NCI-H1417 (cell line): ENCODE results near the gene CTNNBIP1.

ENCODE experiments used
- DNase-seq, 3 experiments: peaks; one replicate each; lab custom pipeline; 2025; lab: John Stamatoyannopoulos, UW

Gene CTNNBIP1

DNA sequence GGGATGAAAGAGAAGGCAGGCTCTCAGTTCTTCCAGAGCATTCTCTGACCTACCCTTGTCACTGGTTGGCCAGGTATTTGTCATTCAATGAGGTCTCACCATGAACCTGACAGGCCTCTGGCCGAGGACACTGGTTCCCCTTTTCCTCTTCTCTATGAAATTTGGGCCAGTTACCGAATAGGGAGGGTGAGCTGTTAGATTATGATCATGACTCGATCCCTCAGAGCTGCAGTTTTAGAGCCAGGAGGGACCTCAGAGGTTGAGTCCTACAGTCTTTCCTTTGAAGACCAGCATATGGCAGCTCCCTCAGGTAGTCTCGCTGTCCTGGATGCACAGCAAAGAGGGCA lies 56.8 kb downstream of the CTNNBIP1 start:
- no peak for DNase-seq

DNA sequence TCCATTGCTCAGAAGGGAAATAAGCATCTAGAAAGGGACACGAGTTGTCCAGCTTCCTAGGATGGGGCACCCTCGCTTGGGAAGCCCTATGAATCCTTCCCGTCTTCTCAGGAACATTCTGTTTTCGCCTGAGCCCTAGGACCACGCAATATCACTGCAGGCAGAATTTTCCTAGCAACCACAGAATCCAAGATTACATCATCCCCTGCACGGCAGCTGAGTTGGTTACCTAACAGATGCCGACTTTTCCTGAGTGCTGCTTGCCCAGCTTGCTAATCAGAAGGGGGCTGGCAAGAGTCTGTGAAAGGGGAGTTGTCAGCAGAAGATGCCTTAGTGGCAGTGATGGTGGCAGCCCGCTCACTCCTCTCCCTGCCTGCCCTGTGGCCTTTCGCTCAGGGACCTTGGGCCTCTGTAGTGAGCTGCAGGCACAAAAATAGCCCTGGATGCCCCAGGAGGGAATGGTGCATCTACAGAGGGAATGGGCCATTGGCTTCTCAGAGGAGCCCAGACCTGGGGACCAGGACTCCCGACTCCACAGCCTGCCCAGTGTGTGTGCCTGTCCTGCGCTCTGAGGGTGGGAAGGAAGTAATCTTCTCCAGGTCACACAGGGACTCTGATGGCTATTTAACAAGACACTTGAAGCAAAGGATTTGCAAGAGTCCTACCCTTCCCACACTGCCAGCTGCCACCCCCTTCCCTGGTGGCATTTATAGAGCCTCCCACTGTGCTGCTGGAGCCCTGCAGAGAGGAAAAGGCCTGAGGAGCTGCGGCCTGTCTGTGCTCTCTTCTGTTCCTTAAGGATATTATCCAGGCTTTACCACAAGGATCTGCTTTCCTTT lies 57.4 kb downstream of the CTNNBIP1 start:
- peak in 2 of 3 experiments; percentile 35 to 61 for DNase-seq

DNA sequence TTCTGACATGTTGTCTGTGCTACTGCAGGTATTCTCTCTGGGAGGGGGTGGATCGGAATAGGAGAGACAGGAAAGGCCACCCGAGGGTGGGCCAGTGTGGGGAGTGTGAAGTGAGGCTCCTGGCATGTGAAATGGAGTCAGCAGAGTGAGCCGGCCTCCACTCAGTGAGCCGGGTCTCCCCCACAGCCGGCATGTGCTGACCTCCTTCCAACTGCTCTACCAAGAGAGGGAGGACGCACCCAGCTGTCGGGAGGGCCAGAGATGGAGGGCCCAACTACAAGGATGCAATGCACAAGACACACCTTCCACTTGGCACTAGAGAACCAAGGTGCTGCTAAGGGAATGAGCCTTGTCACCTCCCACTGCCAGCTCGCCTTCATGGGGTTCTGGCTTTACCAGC lies 58.1 kb downstream of the CTNNBIP1 start:
- no peak for DNase-seq

DNA sequence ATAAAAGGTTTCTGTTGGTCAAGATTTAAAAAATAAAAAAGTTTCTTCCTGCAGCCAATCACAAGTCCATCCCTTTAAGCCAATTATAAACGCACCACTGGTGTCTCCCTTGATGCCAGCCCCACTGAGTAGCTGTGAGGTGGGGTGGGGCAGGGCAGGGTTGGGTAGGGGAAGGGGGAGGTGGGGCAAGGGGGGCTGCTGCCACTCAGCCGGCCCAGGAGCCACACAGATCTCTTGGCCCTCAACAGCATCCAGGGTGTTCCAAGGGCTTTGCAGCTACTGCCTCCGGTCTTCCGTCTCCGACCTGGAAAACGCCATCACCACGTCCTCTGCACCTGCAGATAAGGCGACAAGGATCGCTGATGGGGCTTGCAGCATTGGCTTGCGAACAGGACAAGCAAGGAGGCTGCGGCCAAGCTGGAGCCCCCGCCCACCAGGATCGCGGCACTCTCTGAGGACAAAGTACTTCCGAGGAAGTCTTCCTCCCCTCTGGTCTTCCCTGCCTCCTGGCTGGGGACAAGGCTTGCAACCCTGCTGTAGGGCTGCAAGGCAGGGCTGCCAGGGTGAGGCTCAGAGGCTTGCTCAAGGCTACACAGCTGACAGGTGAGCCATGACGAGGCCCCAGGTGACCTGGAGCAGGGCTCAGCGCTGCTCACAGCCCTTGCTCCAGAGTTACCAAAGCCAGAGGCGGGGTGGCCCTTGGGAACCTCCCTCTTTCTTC lies 59.5 kb downstream of the CTNNBIP1 start:
- no peak for DNase-seq

DNA sequence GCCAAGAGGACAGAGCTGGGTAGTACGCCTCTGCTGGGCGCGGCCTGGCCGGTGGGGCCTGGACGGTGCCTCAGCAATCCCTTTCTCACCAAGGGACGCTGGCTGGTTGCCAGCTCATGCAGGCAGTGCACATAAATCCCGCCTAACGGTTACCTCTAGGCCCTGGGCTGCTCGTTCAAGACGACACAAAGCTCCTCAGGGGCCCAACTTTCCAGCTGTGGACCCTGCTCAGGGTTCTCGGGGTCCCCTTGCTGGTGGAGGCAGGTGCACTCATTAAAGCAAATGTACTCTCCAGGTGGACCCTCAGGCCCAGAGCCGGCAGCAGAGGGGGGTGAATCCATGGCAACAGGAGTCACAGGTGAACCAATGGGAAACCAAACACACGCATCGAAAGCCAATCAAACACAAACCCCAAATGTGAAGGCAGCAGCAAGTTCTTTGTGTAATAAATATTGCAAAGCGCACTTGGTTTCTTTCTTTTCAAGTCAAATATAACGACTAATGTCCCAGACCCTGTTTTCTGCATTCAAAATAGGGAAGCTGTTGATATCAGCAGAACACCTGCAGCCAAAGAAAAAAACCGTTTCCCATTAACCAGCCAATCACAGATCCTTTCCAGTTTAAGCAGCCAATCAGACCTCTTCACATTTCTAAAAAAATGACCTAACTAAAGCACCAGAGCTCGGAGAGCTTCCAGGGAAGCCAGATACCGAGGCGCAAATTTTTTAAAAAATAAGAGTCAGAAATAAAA lies 60.2 kb downstream of the CTNNBIP1 start:
- DNase-seq = peak in 1 of 3 experiments; percentile 45

DNA sequence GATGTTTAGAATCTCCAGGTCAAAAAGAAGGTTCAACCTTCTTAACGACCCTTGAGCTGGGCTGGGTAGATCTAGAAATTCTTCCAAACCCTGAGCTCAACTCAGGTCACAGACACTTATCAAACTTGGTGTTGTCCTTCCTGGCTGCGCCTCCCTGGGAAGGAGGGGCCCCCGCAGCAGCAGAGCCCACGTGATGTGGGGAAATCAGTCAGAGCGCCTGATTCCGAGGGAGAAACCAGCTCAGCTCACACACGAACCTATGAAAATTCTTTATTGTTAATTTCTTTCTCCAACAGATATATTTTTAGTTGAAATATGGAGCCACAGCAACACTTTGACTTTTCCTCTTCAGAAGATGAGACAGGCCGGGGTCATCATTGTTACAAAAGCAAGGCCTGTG lies 62.0 kb downstream of the CTNNBIP1 start:
- no peak for DNase-seq

DNA sequence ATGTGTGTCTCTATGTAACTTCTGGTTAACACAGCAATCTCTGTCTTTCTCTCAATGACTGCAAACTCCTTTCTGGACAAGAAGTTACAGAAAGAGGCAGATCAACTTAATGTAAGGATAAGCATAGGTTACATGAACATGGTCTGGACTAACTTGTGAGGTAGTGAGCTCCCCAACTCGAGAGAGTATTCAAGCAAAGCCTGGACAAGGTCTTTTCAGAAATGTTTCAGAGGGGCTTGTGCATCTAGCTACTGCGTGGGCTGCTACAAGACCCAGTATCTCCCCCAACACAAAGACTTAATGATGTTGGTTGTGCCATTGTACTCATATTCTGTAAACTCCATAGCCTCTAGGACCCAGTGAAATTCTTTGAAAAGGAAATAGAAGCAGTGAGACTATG lies 62.8 kb downstream of the CTNNBIP1 start:
- DNase-seq = no peak

DNA sequence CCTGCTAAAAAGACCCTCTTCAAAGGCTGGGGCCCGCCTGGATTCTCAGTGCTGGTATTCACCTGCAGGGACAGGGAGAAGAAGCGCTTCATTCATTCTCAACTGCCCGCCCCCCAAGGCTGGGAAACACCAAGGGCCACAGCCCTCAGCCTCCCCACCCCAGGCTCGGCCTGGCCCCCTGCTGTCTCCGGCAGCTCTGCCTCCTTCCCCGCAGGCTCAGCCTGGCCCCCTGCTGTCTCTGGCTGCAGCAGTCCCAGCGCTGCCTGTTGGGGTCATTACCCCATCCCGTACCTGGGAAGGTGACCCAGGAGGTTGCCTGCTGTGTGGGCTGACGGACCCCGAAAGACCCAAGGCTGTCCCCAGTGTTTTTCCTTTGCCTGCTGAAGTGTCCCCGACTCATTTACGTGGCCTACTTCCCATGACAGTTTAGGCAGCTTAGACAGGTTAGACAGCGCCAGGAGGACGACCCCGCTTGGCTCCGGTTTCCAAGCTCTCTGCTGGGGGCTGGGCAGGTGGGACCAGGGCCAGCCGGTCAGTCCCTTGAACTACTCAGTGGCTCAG lies 63.4 kb downstream of the CTNNBIP1 start:
- DNase-seq = peak in 1 of 3 experiments; percentile 30

DNA sequence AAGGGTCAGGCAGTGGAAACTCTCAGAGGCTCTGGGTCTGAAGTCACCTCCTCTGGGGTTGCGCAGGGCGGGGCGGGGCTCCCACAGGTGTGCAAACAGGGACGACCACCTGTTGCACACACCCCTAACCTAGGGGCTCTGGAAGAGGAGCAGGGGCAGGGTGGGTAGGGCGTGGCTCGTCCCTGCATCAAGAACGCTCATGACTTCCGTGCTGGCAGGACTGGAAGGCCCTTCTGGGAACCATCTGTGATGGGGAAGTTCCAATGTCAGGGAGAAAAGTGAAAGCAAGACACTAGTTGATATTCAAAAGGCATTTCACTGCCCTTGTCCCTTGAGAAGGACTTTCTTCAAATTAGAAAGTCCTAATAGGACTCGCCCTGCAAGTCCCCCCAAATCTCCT lies 64.2 kb downstream of the CTNNBIP1 start:
- no peak for DNase-seq

DNA sequence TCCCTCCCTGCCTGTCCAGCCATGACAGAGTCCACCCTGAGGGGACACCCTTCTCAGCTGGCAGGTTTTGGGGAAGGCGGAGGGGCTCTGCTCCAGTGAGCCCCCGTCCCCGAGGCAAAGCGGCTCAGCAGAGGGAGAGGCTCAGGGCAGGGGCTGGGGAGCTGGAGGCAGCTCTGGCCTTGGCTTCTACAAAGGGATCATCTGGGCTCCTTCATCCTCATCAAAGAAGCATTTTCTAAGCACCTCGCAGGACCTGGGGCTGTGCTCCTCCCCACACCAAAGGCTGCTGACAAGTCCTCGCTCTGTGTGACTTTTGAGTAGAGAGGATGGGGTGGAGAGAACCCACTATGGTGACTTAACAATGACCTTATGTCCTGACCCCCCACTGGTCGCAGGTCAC lies 65.3 kb downstream of the CTNNBIP1 start:
- DNase-seq = no peak

DNA sequence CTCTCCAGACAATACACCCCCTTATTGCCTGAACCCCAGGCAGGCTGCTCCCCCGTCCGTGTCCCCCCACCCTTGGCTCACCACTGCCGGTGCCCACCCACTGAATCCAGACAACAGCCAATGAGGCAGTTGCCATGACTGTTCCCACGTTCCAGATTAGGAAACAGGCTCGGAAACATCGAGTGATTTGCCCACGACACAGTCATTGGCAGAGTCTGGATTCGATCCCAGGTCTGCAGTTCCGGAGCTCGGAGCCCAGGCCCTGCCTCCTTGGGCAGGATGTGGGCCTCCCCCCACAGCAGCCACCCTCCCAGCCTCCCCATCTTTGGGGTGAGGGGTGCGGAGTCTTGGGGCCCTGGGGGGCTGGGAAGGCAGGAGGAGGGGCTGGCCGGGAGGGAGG lies 66.0 kb downstream of the CTNNBIP1 start:
- DNase-seq = no peak

DNA sequence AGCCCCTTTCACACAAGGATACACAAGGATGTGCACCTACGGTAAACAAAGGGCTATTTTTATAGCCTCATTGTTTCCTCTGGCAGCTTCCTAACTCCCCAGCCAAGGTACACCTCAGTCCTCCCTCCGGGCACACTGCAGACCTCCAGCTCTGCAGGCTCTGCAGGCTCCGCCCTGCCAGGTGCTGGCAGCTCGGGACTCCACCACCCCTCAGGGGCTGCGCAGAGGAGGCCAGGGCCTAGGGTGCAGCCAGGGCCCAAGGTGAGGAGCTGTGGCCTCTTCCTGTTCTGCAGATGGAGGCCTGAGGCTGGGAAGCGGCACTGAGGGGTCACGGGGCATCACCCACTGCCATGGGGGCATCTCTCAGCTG lies 66.5 kb downstream of the CTNNBIP1 start:
- peak; percentile 35 to 91 (median 82) for DNase-seq

DNA sequence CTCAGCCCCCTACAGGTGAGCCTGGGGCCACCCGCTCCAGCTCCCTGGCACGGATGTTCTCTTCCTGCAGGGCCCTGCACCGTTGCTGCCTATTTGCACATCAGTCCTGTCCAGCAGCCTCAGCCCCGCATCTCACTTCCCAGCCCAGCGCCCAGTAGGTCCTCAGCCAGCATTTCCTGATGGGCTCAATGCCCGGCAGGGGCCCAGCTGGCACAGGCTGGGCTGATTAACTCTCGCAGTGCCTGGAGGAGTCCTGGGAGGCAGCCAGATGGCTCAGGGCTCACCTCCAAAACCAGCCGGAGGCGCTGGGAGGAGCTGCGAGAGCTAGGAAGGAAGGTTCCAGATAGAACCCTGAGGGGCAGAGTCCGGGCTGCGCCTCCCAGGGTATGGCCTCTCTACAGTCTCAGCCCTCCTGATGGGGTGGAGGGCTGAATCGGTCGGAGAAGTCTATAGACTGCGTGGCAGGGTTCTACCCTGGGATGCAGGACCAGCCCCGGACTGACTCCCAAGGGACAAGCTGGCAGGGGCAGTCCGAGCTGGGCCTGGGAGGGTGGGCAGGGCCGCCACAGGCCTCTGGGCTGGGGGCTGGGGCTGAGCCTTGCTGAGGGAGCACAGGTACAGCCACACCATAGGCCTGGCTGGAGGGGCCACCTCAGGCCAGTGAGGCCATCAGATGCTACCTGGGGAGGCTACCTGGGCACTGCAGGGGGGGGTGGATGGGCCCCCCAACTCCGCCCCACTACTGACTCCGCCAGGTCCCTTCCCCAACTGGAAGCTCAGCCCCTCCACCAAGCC lies 67.1 kb downstream of the CTNNBIP1 start:
- DNase-seq = peak in 2 of 3 experiments; percentile 44 to 47

DNA sequence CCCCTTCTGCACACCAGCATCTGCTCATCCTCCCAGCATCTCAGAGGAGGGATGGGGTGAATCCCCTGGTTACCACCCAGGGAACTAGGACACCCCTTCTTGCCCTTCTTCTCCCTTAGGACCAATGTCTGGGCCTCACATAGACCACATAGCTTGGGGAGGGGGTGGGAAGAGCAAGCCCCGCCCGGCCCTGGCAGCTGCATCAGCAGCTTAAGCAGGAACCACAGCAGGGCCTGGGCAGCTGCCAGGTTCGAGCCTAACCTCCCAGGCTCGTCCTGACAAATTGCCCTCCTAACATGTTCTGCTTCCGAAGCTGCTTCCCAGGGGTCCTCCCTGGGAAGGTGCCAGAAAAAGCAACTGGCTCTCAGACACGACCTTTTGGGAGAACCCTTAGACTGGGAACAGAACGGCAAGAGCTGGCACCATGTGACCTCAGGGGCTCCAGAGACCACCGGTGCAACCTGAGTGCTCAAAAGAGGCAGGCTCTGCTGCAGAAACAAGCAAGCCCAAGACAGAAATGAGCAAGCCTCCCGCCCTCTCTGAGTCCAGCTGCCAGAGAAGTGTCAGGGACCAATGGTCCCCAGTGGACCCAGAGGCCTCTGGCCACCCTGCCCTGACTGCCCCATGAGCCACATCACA lies 67.9 kb downstream of the CTNNBIP1 start:
- no peak for DNase-seq

DNA sequence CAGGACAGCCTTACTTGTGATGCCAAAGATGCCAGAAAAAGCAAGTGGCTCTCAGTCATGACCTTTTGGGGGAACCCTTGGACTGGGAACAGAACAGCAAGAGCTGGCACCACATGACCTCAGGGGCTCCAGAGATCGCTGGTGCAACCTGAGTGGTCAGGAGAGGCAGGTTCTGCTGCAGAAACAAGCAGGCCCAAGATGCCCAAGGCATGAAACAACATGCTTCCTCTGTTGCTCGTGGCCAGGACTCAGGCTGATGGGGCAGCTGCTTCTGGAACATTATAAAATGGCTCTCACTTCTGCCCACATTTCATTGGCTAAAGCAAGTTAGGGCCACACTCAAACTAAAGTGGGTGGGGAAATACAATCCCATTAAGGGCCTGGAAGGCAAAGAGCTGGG lies 68.6 kb downstream of the CTNNBIP1 start:
- DNase-seq = no peak

DNA sequence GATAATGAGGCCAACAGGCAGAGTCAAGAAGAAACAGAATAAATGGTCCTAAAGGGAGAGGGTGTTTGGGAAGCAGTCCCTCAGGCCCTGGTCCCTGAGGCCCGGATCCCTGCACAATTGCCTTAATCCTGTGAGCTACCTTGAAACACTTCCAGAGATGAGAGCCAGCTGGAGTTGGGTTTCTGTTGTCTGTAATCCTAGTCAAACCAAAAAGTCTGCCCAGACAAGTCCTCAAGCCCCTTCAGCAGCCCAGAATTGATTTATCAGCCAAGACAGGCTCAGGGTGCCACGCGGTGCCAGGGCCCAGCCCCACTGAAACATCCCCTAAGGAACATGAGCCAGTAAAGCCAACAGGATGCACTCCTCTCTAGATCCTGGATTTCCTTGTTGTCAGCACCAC lies 69.9 kb downstream of the CTNNBIP1 start:
- DNase-seq = peak in 1 of 3 experiments; percentile 26

DNA sequence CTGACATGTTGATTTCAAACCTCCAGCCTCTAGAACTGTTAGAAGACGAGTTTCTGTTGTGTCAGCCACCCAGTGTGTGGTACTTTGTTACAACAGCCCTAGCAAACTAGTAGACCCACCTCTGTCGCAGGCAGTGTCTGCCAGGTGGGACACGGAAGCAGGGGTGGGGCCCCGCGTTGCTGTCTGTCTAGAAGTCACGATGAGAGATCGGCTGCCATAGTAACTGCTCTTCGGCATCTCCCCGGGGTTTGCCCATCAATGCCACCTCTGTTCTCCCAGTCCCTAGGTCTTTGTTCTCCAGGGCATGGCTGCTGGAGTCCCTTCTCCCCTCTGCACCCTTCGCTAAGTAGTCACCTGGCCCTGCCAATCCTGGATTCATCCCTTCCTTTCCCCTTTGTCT lies 71.1 kb downstream of the CTNNBIP1 start:
- DNase-seq = no peak

DNA sequence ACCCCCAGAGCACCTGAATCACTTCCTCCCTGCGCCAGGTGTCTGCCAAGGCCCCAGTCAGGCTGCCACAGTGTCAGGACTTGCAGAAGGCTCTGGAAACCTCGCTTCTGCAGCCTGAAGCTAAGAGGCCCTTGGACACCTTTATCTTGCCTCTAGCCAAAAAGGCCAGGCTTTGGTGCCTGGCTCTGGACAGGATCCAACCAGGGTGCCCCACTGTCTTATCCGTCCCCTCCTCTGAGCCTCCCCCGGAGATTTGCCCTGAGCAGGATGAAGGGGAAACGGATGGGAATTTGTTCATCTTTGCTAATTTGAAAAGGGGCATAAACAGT lies 73.5 kb downstream of the CTNNBIP1 start:
- peak in 2 of 3 experiments; percentile 66 to 88 for DNase-seq

DNA sequence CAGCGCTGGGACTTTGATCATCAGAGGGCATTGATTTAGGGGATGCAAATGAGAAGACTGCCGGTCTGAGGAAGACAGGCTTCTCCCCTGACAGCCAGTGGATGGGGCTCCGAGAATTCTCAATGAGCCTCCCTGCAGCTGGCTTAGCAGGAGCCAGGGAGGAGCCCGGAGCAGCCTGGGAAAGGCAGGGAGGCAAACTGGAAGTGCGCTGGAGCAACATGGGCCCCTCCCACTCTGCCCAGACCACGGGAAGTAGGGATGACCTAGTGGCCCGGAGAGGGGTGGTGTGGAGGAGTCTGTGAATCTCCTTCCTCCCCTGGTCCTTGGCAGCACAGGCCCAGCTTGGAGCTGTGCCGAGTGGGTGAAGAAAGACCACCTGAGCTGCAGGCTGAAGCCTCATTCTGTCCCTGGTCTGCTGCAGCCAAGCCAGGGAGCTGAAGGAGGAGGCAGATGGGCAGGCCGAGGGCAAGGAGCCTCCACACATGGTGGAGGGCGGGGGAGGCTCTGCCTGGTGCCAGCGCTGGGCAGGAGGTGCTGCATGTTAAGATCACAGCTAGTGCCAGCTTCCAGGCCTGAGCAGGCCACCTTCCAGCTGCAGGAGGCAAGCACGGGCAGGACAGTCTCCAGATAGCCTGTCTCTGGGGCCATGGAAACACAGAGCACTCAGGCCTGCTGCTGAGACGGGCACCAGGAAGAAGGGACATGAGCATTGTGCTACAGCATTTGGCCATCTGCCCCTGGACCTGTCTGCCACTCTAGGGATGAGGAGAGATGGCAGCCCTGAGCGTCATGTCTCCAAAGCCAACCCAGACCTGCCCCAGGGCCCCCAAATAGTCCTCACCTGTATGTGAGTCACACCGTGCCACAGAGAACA lies 74.1 kb downstream of the CTNNBIP1 start:
- peak in 2 of 3 experiments; percentile 29 to 47 for DNase-seq

DNA sequence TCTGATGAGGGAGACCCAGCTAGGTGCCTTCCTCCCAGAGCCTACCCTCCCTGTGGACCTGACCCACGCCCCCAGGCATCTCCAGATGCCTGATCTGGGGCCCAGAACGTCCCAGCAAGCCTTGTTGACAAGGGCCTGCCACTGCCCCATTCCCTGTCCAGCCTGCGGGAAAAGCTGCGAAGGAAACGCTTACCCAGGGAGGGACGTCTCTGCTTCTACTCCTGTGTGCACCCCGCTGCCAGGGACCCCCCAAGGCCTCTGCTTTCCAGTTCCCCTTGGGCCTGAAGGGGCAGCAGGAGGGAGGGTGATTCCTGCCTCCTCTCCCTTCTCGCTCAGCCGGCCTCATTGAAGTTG lies 74.7 kb downstream of the CTNNBIP1 start:
- DNase-seq = no peak
